ENCODE results near the gene CCND1.

Gene CCND1

DNA sequence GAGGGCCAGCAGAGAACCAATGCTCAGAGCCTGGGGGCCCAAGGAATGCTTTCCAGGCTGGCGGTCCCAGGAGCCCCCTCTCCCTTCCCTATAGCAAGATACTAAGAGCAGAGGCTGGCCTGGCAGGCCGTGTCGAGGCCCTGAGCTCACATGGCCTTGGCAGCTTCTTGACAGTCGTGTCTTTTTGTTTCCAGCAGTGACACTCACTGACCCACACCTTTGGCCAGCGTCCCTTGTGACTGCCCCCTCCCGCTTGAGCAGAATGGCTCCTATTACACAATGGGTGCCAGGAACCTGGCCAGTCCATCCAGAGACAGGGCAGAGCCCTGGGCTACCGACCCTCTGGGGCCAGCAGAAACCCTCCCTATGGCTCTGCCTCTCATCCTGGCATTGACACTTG, 6.4 kb upstream of the CCND1 start:
- Mint-ChIP-seq H3K9me3 (peaks cover 5% of the 10 kb centered on the region), H3K36me3 (peaks cover 1% of the 10 kb centered on the region), H3K4me1 (peaks cover 10% of the 10 kb centered on the region), H3K27me3 (peaks cover 9% of the 10 kb centered on the region), H3K4me3 (no peak overlapping the region), H3K27ac (peak overlapping the region; percentile 41)

DNA sequence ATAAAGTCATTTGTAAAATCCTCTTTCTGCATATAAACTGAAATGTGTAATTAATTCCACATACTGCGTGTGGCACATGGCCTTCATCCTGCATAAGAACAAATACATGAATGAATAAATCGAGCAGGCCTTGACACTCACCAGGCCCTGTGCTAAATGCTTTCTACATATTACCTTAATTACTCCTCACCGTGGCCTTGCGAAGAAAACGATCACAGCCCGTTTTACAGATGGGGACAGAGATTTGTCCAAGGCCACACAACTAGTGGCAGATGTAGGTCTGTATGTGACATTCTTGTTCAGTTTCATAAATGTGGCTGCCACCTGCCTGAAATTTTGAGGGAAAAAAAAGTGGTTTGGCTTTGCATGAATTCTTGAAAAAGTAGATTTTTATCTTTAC, 5.8 kb upstream of the CCND1 start:
- no peaks in the 10 kb centered on the region for H3K9me3 Mint-ChIP-seq
- no peak overlapping the region for H3K27ac Mint-ChIP-seq
- peaks cover 16% of the 10 kb centered on the region for H3K4me1 Mint-ChIP-seq
- peaks cover 11% of the 10 kb centered on the region for H3K27me3 Mint-ChIP-seq
- H3K36me3 Mint-ChIP-seq: no peaks in the 10 kb centered on the region
- no peak overlapping the region for H3K4me3 Mint-ChIP-seq

DNA sequence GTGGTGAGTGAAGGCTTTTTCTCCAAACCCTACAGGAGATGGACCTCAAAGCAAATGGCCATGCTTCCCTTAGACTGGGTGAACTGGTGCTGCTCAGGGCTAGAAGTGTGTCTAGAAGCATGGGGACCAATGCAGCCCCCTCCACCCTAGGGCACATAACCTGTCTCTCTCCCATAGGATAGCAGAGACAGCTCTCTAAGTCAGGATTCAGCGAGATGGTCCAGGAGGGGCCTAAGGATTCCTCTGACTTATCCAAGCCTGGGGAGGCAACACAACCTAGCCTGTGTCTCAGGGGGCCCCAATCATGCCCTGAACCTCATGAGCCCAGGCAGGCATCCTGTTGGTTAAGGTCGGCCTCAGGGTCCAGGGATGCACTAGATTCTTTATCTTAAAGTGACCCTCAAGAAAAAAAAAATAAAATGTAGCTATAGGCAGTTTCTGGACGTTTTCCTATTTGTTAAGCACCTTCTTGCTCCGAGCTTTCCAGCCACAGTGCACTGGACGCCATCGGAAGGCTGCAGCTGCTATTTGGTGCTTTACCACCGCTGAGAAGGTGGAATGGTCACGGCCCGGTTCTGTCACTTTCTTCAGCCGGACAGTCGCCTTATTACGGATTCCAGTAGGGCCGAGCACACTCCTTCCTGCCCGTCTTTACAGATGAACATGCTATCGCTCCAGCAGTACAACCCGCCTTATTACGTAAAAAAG, 5.0 kb upstream of the CCND1 start:
- Mint-ChIP-seq H3K36me3 (no peaks in the 10 kb centered on the region), H3K27me3 (peaks cover 12% of the 10 kb centered on the region), H3K9me3 (no peaks in the 10 kb centered on the region), H3K4me1 (peaks cover 24% of the 10 kb centered on the region), H3K27ac (no peak overlapping the region), H3K4me3 (no peak overlapping the region)

DNA sequence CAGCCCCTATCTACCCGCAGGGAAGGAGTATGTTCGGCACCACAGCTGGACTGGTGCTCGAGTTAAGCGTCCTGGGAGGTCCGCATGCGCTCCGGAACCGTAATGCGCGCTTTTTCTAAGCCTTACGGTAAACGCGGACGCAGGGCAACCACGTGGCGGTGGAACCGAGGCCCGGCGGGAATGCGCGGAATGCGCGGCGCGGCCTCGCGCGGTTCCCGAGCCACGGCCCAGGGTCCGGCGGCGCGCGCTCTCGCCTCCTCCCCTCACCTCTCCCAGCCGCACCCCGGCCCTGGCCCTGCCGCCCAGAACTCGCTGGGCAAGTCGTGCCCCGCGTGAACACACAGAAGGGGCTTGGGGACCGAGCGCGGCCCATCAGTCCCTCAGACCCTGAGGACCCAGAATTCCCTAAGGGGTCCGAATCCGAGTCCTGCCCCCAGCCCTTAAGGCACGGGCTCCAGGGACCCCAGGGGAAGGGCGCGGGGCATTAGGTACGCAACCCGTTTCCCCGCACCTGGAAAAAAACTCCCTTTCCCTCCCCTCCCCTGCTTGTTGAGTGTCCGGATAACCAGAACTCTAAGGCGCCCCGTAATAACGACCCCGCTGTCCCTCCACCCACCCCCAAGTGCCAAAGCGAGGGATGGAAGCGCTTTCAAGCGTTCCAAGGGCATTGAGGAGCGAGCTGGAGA, 4.3 kb upstream of the CCND1 start:
- H3K27me3 Mint-ChIP-seq: peaks cover 12% of the 10 kb centered on the region
- H3K4me3 Mint-ChIP-seq: peak overlapping the region; percentile 59
- H3K4me1 Mint-ChIP-seq: peaks cover 27% of the 10 kb centered on the region
- no peaks in the 10 kb centered on the region for H3K9me3 Mint-ChIP-seq
- no peak overlapping the region for H3K27ac Mint-ChIP-seq
- no peaks in the 10 kb centered on the region for H3K36me3 Mint-ChIP-seq

DNA sequence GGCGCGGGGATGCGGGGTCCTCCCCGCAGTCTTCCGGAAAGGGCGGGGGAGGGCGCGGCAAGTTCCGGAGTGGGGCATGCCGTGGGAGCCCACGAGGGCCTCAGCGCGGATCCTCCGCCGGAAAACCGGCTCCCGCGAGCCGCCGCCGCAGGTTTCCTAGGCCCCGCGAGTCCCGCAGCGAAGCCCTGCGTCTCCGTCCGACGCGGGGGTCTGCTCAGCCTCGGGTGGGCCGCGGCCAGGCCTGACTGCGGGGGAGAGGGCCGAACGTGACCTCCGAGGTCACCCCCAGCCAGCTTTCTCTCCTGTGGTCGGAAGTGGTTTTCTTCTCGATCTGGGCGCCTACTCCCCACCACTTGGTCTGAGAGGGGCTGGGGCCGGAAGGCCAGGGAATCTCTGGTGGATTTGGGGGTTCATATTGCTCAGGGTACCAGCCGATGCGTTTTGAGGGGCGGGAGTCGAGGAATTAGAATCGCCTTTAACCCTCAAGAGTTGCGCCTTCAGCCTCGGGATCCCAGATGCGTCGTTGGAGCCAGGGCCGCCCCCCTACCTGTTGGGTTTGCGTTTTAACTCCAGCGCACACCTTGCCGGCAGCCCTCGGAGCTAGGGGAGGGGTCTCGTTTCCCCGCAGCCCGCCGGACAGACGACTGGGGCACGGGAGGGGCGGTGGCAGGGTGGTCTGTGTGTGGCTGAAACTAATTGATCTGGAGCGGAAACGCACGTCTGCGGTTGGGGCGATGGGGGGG, 3.6 kb upstream of the CCND1 start:
- Mint-ChIP-seq H3K36me3 (no peaks in the 10 kb centered on the region), H3K27me3 (peaks cover 12% of the 10 kb centered on the region), H3K4me1 (peaks cover 27% of the 10 kb centered on the region), H3K27ac (no peak overlapping the region), H3K4me3 (peak overlapping the region; percentile 59), H3K9me3 (no peaks in the 10 kb centered on the region)

DNA sequence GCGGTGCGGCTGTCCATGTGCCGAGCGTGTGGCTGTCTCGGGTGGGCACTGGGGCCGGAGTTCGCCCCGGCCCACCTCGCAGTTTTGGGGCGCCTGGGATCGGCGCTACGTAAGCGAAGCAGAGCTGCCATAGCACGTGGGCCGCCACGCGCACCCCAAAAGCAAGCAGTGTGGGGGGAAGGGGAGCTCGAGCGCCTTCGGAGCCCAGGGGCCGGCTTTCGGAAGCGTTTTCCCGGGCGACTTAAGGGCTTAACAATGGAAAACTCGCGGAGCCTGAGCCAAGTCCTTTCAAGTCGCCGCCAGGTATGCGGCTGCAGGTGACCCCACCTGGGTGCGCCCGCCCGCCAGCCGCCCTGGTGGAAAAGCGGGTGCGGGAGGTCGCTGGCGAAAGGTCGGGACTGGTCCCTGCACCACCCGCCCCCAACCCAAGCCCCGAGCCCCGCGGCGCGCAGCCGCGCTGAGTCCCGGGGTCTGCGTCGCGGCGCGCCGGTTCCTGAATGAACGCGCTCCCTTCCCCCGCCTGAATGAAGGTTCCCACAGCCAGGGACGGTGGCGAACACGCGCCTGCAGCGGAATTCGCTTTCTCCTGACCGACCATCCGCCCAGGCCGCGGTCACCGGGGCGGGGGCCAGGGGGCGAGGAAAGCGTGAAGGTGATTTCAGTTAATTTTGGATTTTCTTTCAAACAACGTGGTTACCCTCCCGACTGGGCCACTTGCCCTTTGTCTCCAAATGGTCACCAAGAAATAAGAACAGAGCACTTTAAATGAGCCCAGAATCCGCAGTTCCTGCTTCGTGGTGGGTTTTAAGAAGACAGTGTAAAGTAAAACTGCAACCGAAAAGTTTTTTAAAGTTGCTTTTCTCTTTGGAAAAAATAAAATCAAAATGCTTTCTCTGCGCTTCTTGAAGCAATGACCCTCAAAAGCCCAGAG, 2.8 kb upstream of the CCND1 start:
- peaks cover 12% of the 10 kb centered on the region for H3K27me3 Mint-ChIP-seq
- H3K4me1 Mint-ChIP-seq: peaks cover 27% of the 10 kb centered on the region
- no peak overlapping the region for H3K27ac Mint-ChIP-seq
- no peaks in the 10 kb centered on the region for H3K36me3 Mint-ChIP-seq
- H3K4me3 Mint-ChIP-seq: peak overlapping the region; percentile 71
- no peaks in the 10 kb centered on the region for H3K9me3 Mint-ChIP-seq

DNA sequence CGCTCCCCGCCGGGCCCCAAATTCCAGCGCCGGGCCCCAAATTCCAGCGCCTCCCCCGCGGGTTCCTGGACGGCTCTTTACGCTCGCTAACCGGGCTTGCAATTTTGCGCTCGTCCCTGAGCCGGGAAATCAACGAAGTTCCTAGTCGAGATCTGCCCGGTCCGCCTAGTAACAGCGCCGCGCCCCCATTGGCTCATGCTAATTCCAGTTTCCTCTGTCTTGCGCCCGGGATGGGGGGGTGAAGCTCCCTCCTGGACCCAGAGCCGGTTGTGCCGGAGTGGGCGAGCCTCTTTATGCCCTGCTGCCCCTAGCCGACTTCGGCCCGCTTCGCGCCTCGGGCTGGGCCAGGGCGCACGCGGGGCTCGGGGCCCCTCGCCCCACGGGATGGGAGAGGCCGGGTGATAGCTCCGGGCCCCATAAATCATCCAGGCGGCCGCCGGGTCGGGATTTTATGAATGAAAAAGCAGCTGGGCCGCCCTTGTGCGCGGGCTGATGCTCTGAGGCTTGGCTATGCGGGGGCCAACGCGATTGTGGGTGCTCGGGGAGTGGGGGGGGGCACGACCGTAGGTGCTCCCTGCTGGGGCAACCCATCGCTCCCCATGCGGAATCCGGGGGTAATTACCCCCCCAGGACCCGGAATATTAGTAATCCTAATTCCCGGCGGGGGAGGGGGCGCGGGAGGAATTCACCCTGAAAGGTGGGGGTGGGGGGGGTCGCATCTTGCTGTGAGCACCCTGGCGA, 1.8 kb upstream of the CCND1 start:
- Mint-ChIP-seq H3K4me3 (peak overlapping the region; percentile 63), H3K9me3 (no peaks in the 10 kb centered on the region), H3K27me3 (peaks cover 12% of the 10 kb centered on the region), H3K4me1 (peaks cover 27% of the 10 kb centered on the region), H3K36me3 (no peaks in the 10 kb centered on the region), H3K27ac (no peak overlapping the region)

DNA sequence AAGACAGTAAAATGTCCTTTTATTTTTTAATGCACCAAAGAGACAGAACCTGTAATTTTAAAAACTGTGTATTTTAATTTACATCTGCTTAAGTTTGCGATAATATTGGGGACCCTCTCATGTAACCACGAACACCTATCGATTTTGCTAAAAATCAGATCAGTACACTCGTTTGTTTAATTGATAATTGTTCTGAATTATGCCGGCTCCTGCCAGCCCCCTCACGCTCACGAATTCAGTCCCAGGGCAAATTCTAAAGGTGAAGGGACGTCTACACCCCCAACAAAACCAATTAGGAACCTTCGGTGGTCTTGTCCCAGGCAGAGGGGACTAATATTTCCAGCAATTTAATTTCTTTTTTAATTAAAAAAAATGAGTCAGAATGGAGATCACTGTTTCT, 1.1 kb upstream of the CCND1 start:
- Mint-ChIP-seq H3K36me3 (no peaks in the 10 kb centered on the region), H3K4me1 (peaks cover 27% of the 10 kb centered on the region), H3K9me3 (no peaks in the 10 kb centered on the region), H3K4me3 (peak overlapping the region; percentile 69), H3K27ac (no peak overlapping the region), H3K27me3 (peaks cover 10% of the 10 kb centered on the region)

DNA sequence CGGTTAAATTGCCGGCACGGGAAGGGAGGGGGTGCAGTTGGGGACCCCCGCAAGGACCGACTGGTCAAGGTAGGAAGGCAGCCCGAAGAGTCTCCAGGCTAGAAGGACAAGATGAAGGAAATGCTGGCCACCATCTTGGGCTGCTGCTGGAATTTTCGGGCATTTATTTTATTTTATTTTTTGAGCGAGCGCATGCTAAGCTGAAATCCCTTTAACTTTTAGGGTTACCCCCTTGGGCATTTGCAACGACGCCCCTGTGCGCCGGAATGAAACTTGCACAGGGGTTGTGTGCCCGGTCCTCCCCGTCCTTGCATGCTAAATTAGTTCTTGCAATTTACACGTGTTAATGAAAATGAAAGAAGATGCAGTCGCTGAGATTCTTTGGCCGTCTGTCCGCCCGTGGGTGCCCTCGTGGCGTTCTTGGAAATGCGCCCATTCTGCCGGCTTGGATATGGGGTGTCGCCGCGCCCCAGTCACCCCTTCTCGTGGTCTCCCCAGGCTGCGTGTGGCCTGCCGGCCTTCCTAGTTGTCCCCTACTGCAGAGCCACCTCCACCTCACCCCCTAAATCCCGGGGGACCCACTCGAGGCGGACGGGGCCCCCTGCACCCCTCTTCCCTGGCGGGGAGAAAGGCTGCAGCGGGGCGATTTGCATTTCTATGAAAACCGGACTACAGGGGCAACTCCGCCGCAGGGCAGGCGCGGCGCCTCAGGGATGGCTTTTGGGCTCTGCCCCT, 529 bp upstream of the CCND1 start:
- H3K4me1 Mint-ChIP-seq: peaks cover 27% of the 10 kb centered on the region
- H3K36me3 Mint-ChIP-seq: no peaks in the 10 kb centered on the region
- peak overlapping the region; percentile 69 for H3K4me3 Mint-ChIP-seq
- H3K27ac Mint-ChIP-seq: no peak overlapping the region
- peaks cover 10% of the 10 kb centered on the region for H3K27me3 Mint-ChIP-seq
- no peaks in the 10 kb centered on the region for H3K9me3 Mint-ChIP-seq

DNA sequence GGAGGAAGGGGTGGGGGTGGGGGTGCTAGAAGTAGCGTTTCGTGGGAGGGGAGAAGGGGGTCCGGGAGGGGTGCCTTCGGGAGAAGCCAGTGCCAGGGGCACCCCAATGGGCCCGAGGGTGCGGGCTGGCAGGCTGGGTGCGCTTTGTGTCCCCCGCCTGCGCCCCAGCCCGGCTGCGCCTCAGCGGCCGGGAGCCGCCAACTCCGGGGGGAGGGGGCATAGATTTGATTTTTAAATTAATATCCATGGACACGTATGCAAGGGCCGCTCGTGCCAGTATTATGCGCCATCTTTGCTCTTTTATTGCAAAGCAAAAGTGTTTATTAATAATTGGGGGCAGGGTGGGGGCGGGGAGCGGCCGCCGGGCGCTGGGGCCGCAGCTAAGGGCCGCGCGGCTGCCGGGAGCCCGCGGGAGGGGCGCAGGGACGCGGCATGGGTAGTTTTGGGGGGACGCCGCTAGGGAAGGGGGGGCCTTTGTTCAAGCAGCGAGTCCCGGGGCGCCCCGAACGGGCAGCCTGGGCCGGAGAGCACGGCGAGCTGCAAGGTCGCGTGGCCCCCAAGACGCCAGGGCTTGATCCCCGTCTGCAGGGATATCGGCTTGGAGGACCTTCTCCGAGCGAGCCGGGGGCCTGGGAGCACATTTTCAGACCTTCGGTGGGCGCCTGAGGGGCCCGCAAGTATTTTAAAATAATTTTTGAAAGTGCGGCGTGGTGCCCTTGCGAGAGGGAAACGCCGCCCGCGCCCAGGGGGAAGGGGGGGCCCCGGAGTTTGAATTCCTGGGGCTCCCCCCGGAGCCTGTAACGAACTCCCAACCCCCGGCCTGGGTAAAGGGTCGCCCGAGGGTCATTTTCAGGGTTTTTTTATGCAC, 959 bp downstream of the CCND1 start:
- Mint-ChIP-seq H3K27ac (no peak overlapping the region), H3K9me3 (no peaks in the 10 kb centered on the region), H3K4me1 (peaks cover 27% of the 10 kb centered on the region), H3K27me3 (peaks cover 9% of the 10 kb centered on the region), H3K36me3 (no peaks in the 10 kb centered on the region), H3K4me3 (peak overlapping the region; percentile 94)

DNA sequence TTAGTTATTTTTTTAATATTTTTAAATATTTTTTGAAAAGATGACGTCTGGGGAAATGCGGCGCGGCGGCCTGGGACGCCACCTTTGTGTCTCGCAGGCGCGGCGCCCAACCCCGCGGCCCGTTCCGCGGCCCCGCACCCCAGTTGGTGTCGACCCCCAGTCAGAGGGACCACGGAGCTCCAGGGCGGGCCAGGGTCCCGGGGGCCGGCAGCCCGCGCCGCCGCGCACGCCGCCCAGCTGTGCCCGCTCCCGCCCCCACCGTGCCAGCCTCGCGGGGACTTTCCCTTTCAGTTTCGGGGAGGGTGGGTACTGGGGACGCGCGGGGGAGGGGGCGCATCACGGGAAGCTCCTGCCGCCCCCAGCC, 1.6 kb downstream of the CCND1 start:
- H3K4me1 Mint-ChIP-seq: peaks cover 25% of the 10 kb centered on the region
- H3K27ac Mint-ChIP-seq: no peak overlapping the region
- no peaks in the 10 kb centered on the region for H3K36me3 Mint-ChIP-seq
- peaks cover 7% of the 10 kb centered on the region for H3K27me3 Mint-ChIP-seq
- H3K9me3 Mint-ChIP-seq: no peaks in the 10 kb centered on the region
- H3K4me3 Mint-ChIP-seq: no peak overlapping the region

DNA sequence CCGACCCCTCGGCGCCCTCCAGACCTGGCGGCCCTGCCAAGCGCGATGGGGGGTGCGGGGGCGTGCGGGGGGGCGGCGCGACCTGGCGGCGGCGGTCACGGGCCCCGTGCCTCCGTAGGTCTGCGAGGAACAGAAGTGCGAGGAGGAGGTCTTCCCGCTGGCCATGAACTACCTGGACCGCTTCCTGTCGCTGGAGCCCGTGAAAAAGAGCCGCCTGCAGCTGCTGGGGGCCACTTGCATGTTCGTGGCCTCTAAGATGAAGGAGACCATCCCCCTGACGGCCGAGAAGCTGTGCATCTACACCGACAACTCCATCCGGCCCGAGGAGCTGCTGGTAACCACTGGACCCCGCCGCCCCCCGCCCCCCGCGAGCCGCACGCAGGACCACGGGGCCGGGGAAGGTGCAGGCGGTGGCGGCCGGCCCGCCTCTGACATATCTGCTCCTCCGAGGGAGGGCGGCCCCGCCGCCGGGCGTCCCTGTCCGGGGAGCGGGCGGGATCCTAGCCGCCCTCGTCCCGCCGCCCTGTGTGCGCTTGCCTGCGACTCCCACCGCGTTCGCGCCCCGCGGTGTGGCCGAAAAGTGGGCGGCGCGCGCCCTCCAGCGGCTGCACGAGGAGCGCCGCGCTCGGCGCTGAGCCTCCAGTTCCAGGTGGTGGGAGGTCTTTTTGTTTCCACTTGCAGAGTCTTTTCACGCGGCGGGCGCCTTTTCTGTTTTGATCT, 2.1 kb downstream of the CCND1 start:
- H3K4me3 Mint-ChIP-seq: peak overlapping the region; percentile 76
- peaks cover 24% of the 10 kb centered on the region for H3K4me1 Mint-ChIP-seq
- H3K36me3 Mint-ChIP-seq: no peaks in the 10 kb centered on the region
- no peaks in the 10 kb centered on the region for H3K9me3 Mint-ChIP-seq
- H3K27ac Mint-ChIP-seq: peak overlapping the region; percentile 74
- peaks cover 7% of the 10 kb centered on the region for H3K27me3 Mint-ChIP-seq

DNA sequence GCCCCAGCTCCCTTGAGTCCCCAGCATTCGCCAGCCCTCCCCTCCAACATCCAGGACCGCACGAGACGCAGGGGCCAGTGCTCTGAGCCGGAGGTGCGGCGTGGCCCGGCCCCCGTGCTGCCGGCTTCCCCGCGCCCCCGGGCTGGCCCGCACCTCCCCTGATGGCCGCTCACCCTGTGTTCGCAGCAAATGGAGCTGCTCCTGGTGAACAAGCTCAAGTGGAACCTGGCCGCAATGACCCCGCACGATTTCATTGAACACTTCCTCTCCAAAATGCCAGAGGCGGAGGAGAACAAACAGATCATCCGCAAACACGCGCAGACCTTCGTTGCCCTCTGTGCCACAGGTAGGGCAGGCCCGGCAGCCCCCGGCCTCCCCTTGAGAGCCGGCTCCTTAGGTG, 2.7 kb downstream of the CCND1 start:
- Mint-ChIP-seq H3K9me3 (no peaks in the 10 kb centered on the region), H3K27me3 (peaks cover 4% of the 10 kb centered on the region), H3K36me3 (no peaks in the 10 kb centered on the region), H3K4me3 (peak overlapping the region; percentile 74), H3K4me1 (peaks cover 20% of the 10 kb centered on the region), H3K27ac (peak overlapping the region; percentile 74)
